ENCODE results near the gene ARCN1. TPM values are rescaled to one million over a fixed set of nuclear protein-coding genes. Genes with fewer than 3 reads are reported as not detected.

ARCN1 gene
- 147 and 168 TPM in 2 replicates for total RNA-seq

DNA sequence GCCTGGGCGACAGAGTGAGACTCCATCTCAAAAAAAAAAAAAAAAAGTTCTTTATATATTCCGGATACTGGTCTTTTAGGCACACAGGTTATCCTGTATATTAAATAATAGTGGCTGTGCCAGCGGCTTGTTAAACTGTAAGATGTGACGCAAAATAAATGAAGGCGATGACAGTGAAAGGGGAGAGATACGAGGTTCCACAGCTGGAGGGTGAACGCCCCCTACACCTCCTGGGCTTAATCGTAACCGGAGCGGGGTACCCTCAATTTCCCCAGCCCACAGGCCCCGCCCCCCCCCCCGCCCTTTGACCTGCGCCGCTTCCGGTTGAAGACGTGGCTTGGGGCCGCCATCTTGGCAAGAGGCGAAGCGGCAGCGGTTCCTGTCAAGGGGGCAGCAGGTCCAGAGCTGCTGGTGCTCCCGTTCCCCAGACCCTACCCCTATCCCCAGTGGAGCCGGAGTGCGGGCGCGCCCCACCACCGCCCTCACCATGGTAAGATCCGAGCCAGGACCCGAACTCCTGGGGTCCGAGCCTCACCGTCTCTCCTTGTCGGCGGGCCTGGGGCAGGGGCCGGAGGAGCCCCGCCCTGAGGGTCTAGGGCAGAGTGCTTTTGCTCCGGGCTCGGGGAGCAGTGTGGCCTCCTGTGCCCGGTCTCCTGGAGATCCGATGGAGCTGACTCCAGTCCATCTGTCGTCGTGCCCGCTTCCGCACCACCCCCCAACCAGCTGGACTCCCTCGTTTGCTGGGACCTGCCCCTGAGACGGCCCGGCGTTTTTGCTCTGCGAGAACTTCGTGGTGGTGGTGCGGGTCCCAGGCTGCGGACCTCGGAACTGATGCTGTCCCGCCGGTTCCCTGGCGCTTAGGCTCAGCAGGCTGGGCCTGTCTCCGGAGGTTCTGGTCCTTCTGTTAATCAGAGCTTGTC, at the start of gene ARCN1:
Gene ARCN1, plus strand, starts transcription at position 349 of the 920 bp plus-strand sequence. Its CDS starts 139 bp downstream, at position 488.

DNA sequence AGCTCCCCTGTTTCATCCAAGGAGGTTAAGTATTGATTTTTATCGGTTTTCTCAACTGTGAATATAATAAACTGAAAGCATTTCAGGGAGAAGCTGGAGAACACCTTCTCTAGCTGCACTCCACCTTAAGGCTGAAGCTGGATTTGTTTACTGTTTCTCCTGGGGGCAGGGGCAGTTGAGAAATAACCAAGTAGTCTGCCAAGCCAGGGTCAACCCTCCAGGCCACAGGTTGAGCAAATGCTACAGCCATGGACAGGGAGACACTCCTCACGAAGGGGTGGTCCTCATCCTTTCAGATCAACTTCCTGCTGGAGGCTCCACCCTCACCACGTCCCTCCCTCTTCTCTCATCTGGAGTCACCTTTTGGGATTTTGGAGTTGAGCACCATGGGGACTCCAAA, 45.1 kb upstream of the ARCN1 start, which contains the start of gene TTC36:
Gene TTC36, plus strand, starts transcription at position 366 of the 400 bp plus-strand sequence. Its CDS starts 21 bp downstream, at position 387.

DNA sequence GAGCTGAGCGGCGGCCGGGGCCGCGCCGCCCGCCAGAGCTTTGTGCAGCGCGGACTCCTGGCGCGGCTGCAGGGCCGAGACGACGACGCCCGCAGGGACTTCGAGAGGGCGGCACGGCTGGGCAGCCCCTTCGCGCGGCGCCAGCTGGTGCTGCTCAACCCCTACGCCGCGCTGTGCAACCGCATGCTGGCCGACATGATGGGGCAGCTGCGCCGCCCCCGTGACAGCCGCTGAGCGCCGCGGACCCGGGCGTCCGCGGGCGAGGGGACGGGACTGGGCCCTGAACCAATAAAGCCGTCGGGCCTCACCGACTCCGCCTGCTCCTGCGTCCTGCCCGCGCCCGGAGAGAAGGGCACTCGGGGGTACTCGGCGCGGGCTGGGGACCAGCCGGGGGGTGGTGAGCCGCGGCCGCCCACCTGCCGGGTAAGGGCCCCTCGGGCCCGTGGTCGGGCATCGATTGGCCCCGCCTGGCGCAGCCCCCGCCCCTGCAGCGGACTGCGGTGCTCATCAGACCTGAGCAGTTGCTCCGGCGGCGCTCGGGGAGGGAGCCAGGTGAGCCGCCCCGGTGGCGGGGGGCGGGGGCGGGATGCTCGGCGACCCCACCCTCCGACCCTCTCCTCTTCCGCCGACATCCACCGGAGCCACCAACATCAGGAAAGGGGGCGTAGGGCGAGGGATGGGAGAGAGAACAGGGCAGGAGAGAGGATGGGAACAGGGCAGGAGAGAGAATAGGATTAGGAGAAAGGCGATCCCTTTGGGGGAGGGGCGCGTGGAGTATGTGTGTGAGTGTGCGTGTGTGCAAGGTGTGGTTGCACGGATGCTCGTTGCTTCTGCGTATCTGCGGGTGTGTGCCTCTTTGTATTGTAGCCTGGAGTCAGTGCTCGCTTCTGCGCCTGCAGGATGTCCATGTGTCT, 41.3 kb upstream of the ARCN1 start, which contains the start of gene TMEM25:
Gene TMEM25, plus strand, starts transcription at position 510 of the 914 bp plus-strand sequence. CDS start 610 bp downstream, outside the sequence.

DNA sequence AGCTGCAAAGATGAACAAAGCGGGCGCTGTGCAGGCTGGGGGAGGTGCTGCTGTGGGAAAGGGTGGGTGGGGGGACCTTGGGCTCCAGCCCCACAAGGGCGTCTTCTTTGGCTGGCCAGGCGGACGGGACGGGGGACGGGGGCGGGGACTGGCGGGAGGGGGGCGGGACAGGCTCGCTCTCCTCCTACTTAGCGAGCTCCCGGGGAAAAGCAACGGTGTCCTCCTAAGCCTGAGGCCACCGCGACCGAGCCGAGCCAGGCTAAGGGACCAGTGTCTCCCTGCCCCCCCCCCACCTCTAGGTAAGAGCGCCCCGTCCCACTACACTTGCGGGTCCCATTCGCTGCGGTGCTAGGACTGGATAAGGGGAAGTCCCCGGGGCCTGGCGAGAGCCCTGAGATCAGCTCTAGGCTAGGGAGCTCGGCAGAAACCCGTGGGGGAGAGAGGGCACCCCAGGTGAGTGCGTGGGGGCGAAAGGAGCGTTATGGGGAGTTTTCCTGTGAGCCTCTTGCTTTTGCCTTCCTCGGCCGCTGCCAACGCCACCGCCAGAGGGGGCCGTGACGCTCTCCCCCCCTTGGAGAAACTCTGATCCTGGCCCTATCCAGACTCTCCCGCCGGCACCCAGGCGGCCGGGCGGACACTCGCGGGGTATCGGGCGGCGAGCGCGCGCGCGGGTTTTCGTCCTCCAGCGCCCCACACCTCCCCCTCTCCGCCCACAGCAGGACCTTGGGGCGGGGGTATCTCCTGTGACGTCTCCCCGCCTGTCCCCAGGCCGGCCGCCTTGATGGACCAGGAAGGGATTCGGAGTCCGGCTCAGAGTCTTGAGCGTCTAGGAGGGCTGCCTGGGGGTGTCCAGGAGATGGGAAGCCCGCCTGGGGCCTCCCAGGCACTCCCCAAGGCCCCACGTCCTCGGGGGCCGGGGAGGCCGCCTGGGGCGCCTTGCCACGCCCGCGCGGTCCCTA, 35.5 kb downstream of the ARCN1 start, which contains the start of gene PHLDB1:
Gene PHLDB1, plus strand, starts transcription at position 215 of the 959 bp plus-strand sequence. CDS start 6,222 bp downstream, outside the sequence.

Other genes starting within 250 kb of the ARCN1 start
- gene CD3D, start 229.7 kb upstream of the ARCN1 start, total RNA-seq, result not detected in 2 replicates
- 0.12 TPM in 1 of 2 replicates, not detected in the other for gene CD3G, start 228.1 kb upstream of the ARCN1 start, total RNA-seq
- 36.9 and 39.1 TPM in 2 replicates for gene UBE4A, start 212.8 kb upstream of the ARCN1 start, total RNA-seq
- gene ATP5MG, start 170.8 kb upstream of the ARCN1 start, total RNA-seq, result 33.1 and 44.1 TPM in 2 replicates
- gene KMT2A, start 135.9 kb upstream of the ARCN1 start, total RNA-seq, result 35.9 and 37.3 TPM in 2 replicates
- 0.22 and 0.87 TPM in 2 replicates for gene TTC36, start 44.9 kb upstream of the ARCN1 start, total RNA-seq
- 5.1 and 13.0 TPM in 2 replicates for gene TMEM25, start 41.2 kb upstream of the ARCN1 start, total RNA-seq
- gene IFT46, start 6.5 kb upstream of the ARCN1 start, total RNA-seq, result 22.4 and 27.8 TPM in 2 replicates
- 50.1 and 58.6 TPM in 2 replicates for gene PHLDB1, start 35.2 kb downstream of the ARCN1 start, total RNA-seq
- under 0.01 TPM in 1 of 2 replicates, not detected in the other for gene TREH, start 107.2 kb downstream of the ARCN1 start, total RNA-seq
- gene DDX6, start 218.8 kb downstream of the ARCN1 start, total RNA-seq, result 124 and 153 TPM in 2 replicates

Measured in uterine smooth muscle cell (primary cell).